H9 (cell line): ENCODE results near the gene MAP2. TPM values are rescaled to one million over a fixed set of nuclear protein-coding genes. Genes with fewer than 3 reads are reported as not detected.

Source experiments
- DNase-seq: peaks from one replicate; pipeline ENCODE4 v3.0.0-alpha.2; 2017
- H2AFZ ChIP-seq: one replicate; pipeline ENCODE4 v1.6.1; 2013; ENCODE audit warnings: mild to moderate bottlenecking, low read length, control low read depth, moderate library complexity
- H2AK5ac ChIP-seq: 2 replicates; pipeline ENCODE4 v1.6.1; 2013; ENCODE audit warnings: low read length, control low read depth, mixed read lengths; ENCODE audit not compliant: insufficient read length
- H2BK120ac ChIP-seq: one replicate; pipeline ENCODE4 v1.6.1; 2013; ENCODE audit warnings: low read depth, mild to moderate bottlenecking, low read length, control low read depth, inconsistent platforms; ENCODE audit not compliant: poor library complexity, severe bottlenecking
- H2BK12ac ChIP-seq: 2 replicates; pipeline ENCODE4 v1.6.1; 2013; ENCODE audit warnings: low read length, control low read depth, mixed read lengths, low read depth; ENCODE audit not compliant: insufficient read length
- H2BK15ac ChIP-seq: 2 replicates; pipeline ENCODE4 v1.6.1; 2013; ENCODE audit warnings: low read depth, low read length, control low read depth
- H2BK20ac ChIP-seq: one replicate; pipeline ENCODE4 v1.6.1; 2013; ENCODE audit warnings: low read depth, mild to moderate bottlenecking, low read length, control low read depth, inconsistent platforms; ENCODE audit not compliant: poor library complexity, severe bottlenecking
- H2BK5ac ChIP-seq: 2 replicates; pipeline ENCODE4 v1.6.1; 2013; ENCODE audit warnings: low read length, control low read depth, mixed read lengths; ENCODE audit not compliant: insufficient read length
- H3K14ac ChIP-seq: 2 replicates; pipeline ENCODE4 v1.6.1; 2013; ENCODE audit warnings: low read length, control low read depth; ENCODE audit not compliant: insufficient read depth
- H3K18ac ChIP-seq: 2 replicates; pipeline ENCODE4 v1.6.1; 2013; ENCODE audit warnings: low read depth, mild to moderate bottlenecking, mixed read lengths, low read length, control low read depth; ENCODE audit not compliant: insufficient read length
- H3K23ac ChIP-seq: 2 replicates; pipeline ENCODE4 v1.6.1; 2013; ENCODE audit warnings: low read length, control low read depth, mixed read lengths, low read depth; ENCODE audit not compliant: insufficient read length
- H3K23me2 ChIP-seq: 2 replicates; pipeline ENCODE4 v1.6.1; 2013; ENCODE audit warnings: low read depth, mild to moderate bottlenecking, mixed read lengths, low read length, control low read depth; ENCODE audit not compliant: insufficient read length, poor library complexity, severe bottlenecking
- H3K27ac ChIP-seq: 2 replicates; pipeline ENCODE4 v1.5.1; 2013; ENCODE audit warnings: low read length, control low read depth, mixed read lengths, low read depth; ENCODE audit not compliant: insufficient read length
- H3K27me3 ChIP-seq: 2 replicates; pipeline ENCODE4 v1.6.1; 2013; ENCODE audit warnings: low read length, control low read depth, inconsistent platforms; ENCODE audit not compliant: insufficient read depth
- H3K4ac ChIP-seq: 2 replicates; pipeline ENCODE4 v1.6.1; 2013; ENCODE audit warnings: low read depth, mild to moderate bottlenecking, control low read depth, inconsistent platforms, low read length, moderate library complexity
- H3K4me1 ChIP-seq: 2 replicates; pipeline ENCODE4 v1.6.1; 2013; ENCODE audit warnings: low read length, control low read depth, inconsistent platforms; ENCODE audit not compliant: insufficient read depth
- H3K4me2 ChIP-seq: 2 replicates; pipeline ENCODE4 v1.6.1; 2013; ENCODE audit warnings: low read length, control low read depth, mixed read lengths; ENCODE audit not compliant: insufficient read length, insufficient read depth
- H3K56ac ChIP-seq: 2 replicates; pipeline ENCODE4 v1.6.1; 2013; ENCODE audit warnings: low read depth, mild to moderate bottlenecking, mixed read lengths, low read length, control low read depth; ENCODE audit not compliant: insufficient read length
- H3K79me1 ChIP-seq: 2 replicates; pipeline ENCODE4 v1.6.1; 2013; ENCODE audit warnings: low read depth, mild to moderate bottlenecking, moderate library complexity, low read length, control low read depth, inconsistent platforms; ENCODE audit not compliant: insufficient read depth, poor library complexity, severe bottlenecking
- H3K79me2 ChIP-seq: 2 replicates; pipeline ENCODE4 v1.6.1; 2013; ENCODE audit warnings: low read length, control low read depth, inconsistent platforms; ENCODE audit not compliant: insufficient read depth
- H3K9ac ChIP-seq: 2 replicates; pipeline ENCODE4 v1.6.1; 2013; ENCODE audit warnings: low read length, control low read depth, mixed read lengths; ENCODE audit not compliant: insufficient read length; ENCODE audit errors: extremely low read depth
- H3K9me3 ChIP-seq: one replicate; pipeline ENCODE4 v1.6.1; 2013; ENCODE audit warnings: low read depth, low read length, inconsistent platforms; ENCODE audit not compliant: control insufficient read depth
- H3T11ph ChIP-seq: one replicate; pipeline ENCODE4 v1.6.1; 2013; ENCODE audit warnings: mild to moderate bottlenecking, low read length, control low read depth, inconsistent platforms
- H4K20me1 ChIP-seq: one replicate; pipeline ENCODE4 v1.6.1; 2013; ENCODE audit not compliant: control insufficient read depth, insufficient read length, insufficient read depth
- H4K5ac ChIP-seq: 2 replicates; pipeline ENCODE4 v1.6.1; 2013; ENCODE audit warnings: low read depth, mild to moderate bottlenecking, mixed read lengths, low read length, control low read depth; ENCODE audit not compliant: insufficient read length
- H4K8ac ChIP-seq: replicated peaks from 2 replicates; pipeline ENCODE4 v1.6.1; 2013; ENCODE audit warnings: low read length, control low read depth, mixed read lengths, low read depth; ENCODE audit not compliant: insufficient read length
- H4K91ac ChIP-seq: 2 replicates; pipeline ENCODE4 v1.6.1; 2013; ENCODE audit warnings: low read depth, mild to moderate bottlenecking, moderate library complexity, mixed read lengths, low read length, control low read depth; ENCODE audit not compliant: insufficient read length
- H3K27ac Mint-ChIP-seq, 3 experiments: 2 replicates in 2 of 3; 3 replicates in 1 of 3; pipeline ENCODE4 v1.8.0; 2020 to 2021; ENCODE audit warnings: mixed read lengths in 3 of 3, mild to moderate bottlenecking in 1 of 3, moderate library complexity in 1 of 3
- H3K27me3 Mint-ChIP-seq: 2 replicates; pipeline ENCODE4 v1.8.0; 2021; ENCODE audit warnings: low read depth, mild to moderate bottlenecking, moderate library complexity, mixed read lengths
- H3K36me3 Mint-ChIP-seq, 3 experiments: 2 replicates in 2 of 3; 3 replicates in 1 of 3; pipeline ENCODE4 v1.8.0; 2020 to 2021; ENCODE audit warnings: low read depth in 3 of 3, mixed read lengths in 3 of 3; ENCODE audit not compliant: insufficient read depth in 1 of 3
- H3K4me1 Mint-ChIP-seq, 2 experiments: 2 replicates each; pipeline ENCODE4 v1.8.0; 2020; ENCODE audit warnings: mixed read lengths in 2 of 2
- H3K4me3 Mint-ChIP-seq, 2 experiments: 2 replicates in 1 of 2; 3 replicates in 1 of 2; pipeline ENCODE4 v1.8.0; 2020 to 2021; ENCODE audit warnings: mild to moderate bottlenecking in 2 of 2, mixed read lengths in 2 of 2, moderate library complexity in 1 of 2
- H3K9me3 Mint-ChIP-seq, 2 experiments: 2 replicates in 1 of 2; 3 replicates in 1 of 2; pipeline ENCODE4 v1.8.0; 2020; ENCODE audit warnings: mild to moderate bottlenecking in 2 of 2, mixed read lengths in 2 of 2, moderate library complexity in 1 of 2
- WGBS: extraction: QIAGEN DNeasy Blood & Tissue Kit; methylation state at CpG from one replicate; pipeline ENCODE4 v1.1.7; 2013; ENCODE audit warnings: missing lambda C conversion rate, low lambda C conversion rate, mixed read lengths; ENCODE audit not compliant: insufficient read length; ENCODE audit errors: extremely low coverage; 5-methylcytosine and 5-hydroxymethylcytosine counted together
- total RNA-seq: library from RNA; stranded (reverse); gene quantifications from 2 replicates; pipeline ENCODE4 v1.2.1, GENCODE V29; 2021
- TF ChIP-seq, protein P1 (sequence below): fragments of 200-600 bp; sonication (generic); conservative IDR thresholded peaks from 3 replicates; pipeline ENCODE4 v1.8.0; 2021; ENCODE audit warnings: antibody characterized with exemption, mild to moderate bottlenecking

Gene MAP2
- total RNA-seq, 1 experiment from 2014 or later, result 0.87 TPM

DNA sequence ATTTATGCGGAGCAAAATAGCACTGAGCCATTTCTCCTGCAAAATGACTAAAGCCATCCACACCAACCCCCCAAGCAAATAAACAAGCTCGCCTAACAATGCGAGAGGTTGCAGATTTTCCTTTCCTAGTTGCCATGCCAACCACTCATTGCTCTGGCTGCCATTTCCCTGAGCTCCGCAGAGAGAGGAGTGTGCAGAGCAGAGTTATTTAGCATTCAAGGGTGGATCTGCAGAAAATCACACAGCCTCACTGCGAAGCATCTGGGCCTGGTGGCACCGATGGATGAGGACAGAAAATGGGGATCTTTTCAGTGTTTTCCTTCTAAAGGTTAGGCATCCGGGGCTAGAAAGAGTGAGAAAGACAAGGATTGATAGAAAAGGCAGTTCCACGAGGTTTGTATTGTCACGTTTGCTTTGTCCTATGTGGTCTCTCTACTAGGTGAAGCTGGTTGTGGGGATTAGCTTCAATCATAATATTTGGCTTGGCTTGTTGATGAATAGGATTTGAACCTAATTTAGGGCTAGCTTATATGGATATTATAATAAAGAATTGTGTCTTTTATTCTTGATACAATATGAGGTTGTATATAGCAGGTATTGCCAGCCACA, 237.5 kb downstream of the MAP2 start:
- H4K5ac ChIP-seq, result no peak overlapping the region
- peak overlapping the region in 1 of 2 experiments; percentile 78; a peak in 3 of 5 replicates for H3K4me3 Mint-ChIP-seq
- H2BK5ac ChIP-seq, result no peak overlapping the region
- DNase-seq, result peak; percentile 47
- no peaks in the 10 kb centered on the region; a peak in 1 of 5 replicates for H3K9me3 Mint-ChIP-seq
- no peak overlapping the region for H2AFZ ChIP-seq
- H3K27me3 Mint-ChIP-seq, result no peaks in the 10 kb centered on the region
- H2BK15ac ChIP-seq, result no peak overlapping the region
- H3K79me1 ChIP-seq, result no peaks in the 10 kb centered on the region
- H2AK5ac ChIP-seq, result no peak overlapping the region
- H3K27ac ChIP-seq, result no peak overlapping the region
- TF ChIP-seq, protein P1, sequence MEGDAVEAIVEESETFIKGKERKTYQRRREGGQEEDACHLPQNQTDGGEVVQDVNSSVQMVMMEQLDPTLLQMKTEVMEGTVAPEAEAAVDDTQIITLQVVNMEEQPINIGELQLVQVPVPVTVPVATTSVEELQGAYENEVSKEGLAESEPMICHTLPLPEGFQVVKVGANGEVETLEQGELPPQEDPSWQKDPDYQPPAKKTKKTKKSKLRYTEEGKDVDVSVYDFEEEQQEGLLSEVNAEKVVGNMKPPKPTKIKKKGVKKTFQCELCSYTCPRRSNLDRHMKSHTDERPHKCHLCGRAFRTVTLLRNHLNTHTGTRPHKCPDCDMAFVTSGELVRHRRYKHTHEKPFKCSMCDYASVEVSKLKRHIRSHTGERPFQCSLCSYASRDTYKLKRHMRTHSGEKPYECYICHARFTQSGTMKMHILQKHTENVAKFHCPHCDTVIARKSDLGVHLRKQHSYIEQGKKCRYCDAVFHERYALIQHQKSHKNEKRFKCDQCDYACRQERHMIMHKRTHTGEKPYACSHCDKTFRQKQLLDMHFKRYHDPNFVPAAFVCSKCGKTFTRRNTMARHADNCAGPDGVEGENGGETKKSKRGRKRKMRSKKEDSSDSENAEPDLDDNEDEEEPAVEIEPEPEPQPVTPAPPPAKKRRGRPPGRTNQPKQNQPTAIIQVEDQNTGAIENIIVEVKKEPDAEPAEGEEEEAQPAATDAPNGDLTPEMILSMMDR, result no peak
- peak overlapping the region in 2 of 3 experiments; percentile 81 to 84; a peak in 5 of 7 replicates for H3K27ac Mint-ChIP-seq
- no peak overlapping the region for H4K8ac ChIP-seq
- H3K27me3 ChIP-seq, result no peaks in the 10 kb centered on the region
- no peaks in the 10 kb centered on the region for H3K9me3 ChIP-seq
- no peaks in the 10 kb centered on the region for H3K23me2 ChIP-seq
- H3T11ph ChIP-seq, result no peak overlapping the region
- H3K23ac ChIP-seq, result no peak overlapping the region
- no peak overlapping the region for H3K18ac ChIP-seq
- H3K36me3 Mint-ChIP-seq, result peaks cover 0 to 4% (median 0%) of the 10 kb centered on the region in 3 experiments; a peak in 2 of 7 replicates
- H2BK12ac ChIP-seq, result no peak overlapping the region
- H3K14ac ChIP-seq, result no peak overlapping the region
- no peak overlapping the region for H3K9ac ChIP-seq
- no peak overlapping the region for H4K91ac ChIP-seq
- H3K4me1 ChIP-seq, result no peaks in the 10 kb centered on the region; the same call in 1 of the 2 replicates
- H2BK20ac ChIP-seq, result no peak overlapping the region
- no CpG with 5 or more reads among the region's 9 CpGs for WGBS
- H2BK120ac ChIP-seq, result no peak overlapping the region
- H3K56ac ChIP-seq, result no peak overlapping the region
- no peak overlapping the region for H3K4me2 ChIP-seq
- H3K4ac ChIP-seq, result no peak overlapping the region
- H4K20me1 ChIP-seq, result no peaks in the 10 kb centered on the region
- peaks cover 22 to 27% of the 10 kb centered on the region in 2 experiments for H3K4me1 Mint-ChIP-seq
- H3K79me2 ChIP-seq, result no peaks in the 10 kb centered on the region
